ENCODE measurements around the gene CD300LB. TPM values are rescaled to one million over a fixed set of nuclear protein-coding genes. Genes with fewer than 3 reads are reported as not detected.
"Not testable (repeated sequence)": the region's sequence is repeated elsewhere in the genome, so short reads cannot be mapped to it uniquely, and the experiment has no call there.

CD300LB gene
- polyA plus RNA-seq (2012; ENCODE audit: missing spikeins) = 0.74 TPM

- DNase-seq (ENCODE audit: insufficient read length) (no peak), FAIRE-seq (no peak)
- TF ChIP-seq POLR2AphosphoS5 (IDR thresholded peaks at IDR 0.05; ENCODE audit: low read depth, low read length) (no peak), TAF1 (IDR thresholded peaks at IDR 0.05; ENCODE audit: borderline replicate concordance, low read depth, low read length) (no peak), POLR2A (IDR thresholded peaks at IDR 0.05; ENCODE audit: low read depth, low read length) (no peak)
Observed at GRCh38 chr17:74531231-74531761, at the start of gene CD300LB. Gene CD300LB (minus strand): TSS chr17:74531475. CDS start chr17:74531350, 125 bp downstream.

GRCh38 chr17:74579900-74580299 lies 48.6 kb upstream of the CD300LB start:
- TF ChIP-seq TAF1 (IDR thresholded peaks at IDR 0.05; ENCODE audit: borderline replicate concordance, low read depth, low read length) (no peak), POLR2AphosphoS5 (IDR thresholded peaks at IDR 0.05; ENCODE audit: low read depth, low read length) (no peak), POLR2A (IDR thresholded peaks at IDR 0.05; ENCODE audit: low read depth, low read length) (no peak)
- DNase-seq (ENCODE audit: insufficient read length) = no peak
- no peak for FAIRE-seq

GRCh38 chr17:74578979-74579378 lies 47.7 kb upstream of the CD300LB start:
- FAIRE-seq = no peak
- no peak for DNase-seq (ENCODE audit: insufficient read length)
- TF ChIP-seq POLR2AphosphoS5 (IDR thresholded peaks at IDR 0.05; ENCODE audit: low read depth, low read length) = no peak
- TF ChIP-seq TAF1 (IDR thresholded peaks at IDR 0.05; ENCODE audit: borderline replicate concordance, low read depth, low read length) = no peak
- no peak for TF ChIP-seq POLR2A (IDR thresholded peaks at IDR 0.05; ENCODE audit: low read depth, low read length)

GRCh38 chr17:74574489-74575142 lies 43.3 kb upstream of the CD300LB start:
- FAIRE-seq = no peak
- TF ChIP-seq POLR2AphosphoS5 (IDR thresholded peaks at IDR 0.05; ENCODE audit: low read depth, low read length) (no peak), POLR2A (IDR thresholded peaks at IDR 0.05; ENCODE audit: low read depth, low read length) (no peak), TAF1 (IDR thresholded peaks at IDR 0.05; ENCODE audit: borderline replicate concordance, low read depth, low read length) (no peak)

GRCh38 chr17:74573635-74574034 lies 42.4 kb upstream of the CD300LB start:
- not testable (repeated sequence) for FAIRE-seq; DNase-seq (ENCODE audit: insufficient read length)

More at GRCh38 chr17:74574489-74575142, 43.3 kb upstream of the CD300LB start:
- DNase-seq (ENCODE audit: insufficient read length) = no peak

- TF ChIP-seq POLR2AphosphoS5 (IDR thresholded peaks at IDR 0.05; ENCODE audit: low read depth, low read length) (no peak), TAF1 (IDR thresholded peaks at IDR 0.05; ENCODE audit: borderline replicate concordance, low read depth, low read length) (no peak), POLR2A (IDR thresholded peaks at IDR 0.05; ENCODE audit: low read depth, low read length) (no peak)
- FAIRE-seq (no peak), DNase-seq (ENCODE audit: insufficient read length) (no peak)
Observed at GRCh38 chr17:74573169-74573568, 41.9 kb upstream of the CD300LB start.

- TF ChIP-seq TAF1 (IDR thresholded peaks at IDR 0.05; ENCODE audit: borderline replicate concordance, low read depth, low read length) = no peak
- TF ChIP-seq POLR2A (IDR thresholded peaks at IDR 0.05; ENCODE audit: low read depth, low read length) = no peak
- no peak for TF ChIP-seq POLR2AphosphoS5 (IDR thresholded peaks at IDR 0.05; ENCODE audit: low read depth, low read length)
- DNase-seq (ENCODE audit: insufficient read length) (no peak), FAIRE-seq (no peak)
Observed at GRCh38 chr17:74571621-74572270, 40.5 kb upstream of the CD300LB start.

- DNase-seq (ENCODE audit: insufficient read length) (no peak), FAIRE-seq (no peak)
- no peak for TF ChIP-seq POLR2AphosphoS5 (IDR thresholded peaks at IDR 0.05; ENCODE audit: low read depth, low read length)
Observed at GRCh38 chr17:74569020-74570003, 38.0 kb upstream of the CD300LB start.

- TF ChIP-seq TAF1 (IDR thresholded peaks at IDR 0.05; ENCODE audit: borderline replicate concordance, low read depth, low read length) (no peak), POLR2AphosphoS5 (IDR thresholded peaks at IDR 0.05; ENCODE audit: low read depth, low read length) (no peak), POLR2A (IDR thresholded peaks at IDR 0.05; ENCODE audit: low read depth, low read length) (no peak)
- FAIRE-seq (peak; percentile 81), DNase-seq (ENCODE audit: insufficient read length) (no peak)
Observed at GRCh38 chr17:74568106-74568873, 37.0 kb upstream of the CD300LB start.

- DNase-seq (ENCODE audit: insufficient read length) = no peak
- TF ChIP-seq POLR2A (IDR thresholded peaks at IDR 0.05; ENCODE audit: low read depth, low read length) = no peak
- TF ChIP-seq POLR2AphosphoS5 (IDR thresholded peaks at IDR 0.05; ENCODE audit: low read depth, low read length) = no peak
- TF ChIP-seq TAF1 (IDR thresholded peaks at IDR 0.05; ENCODE audit: borderline replicate concordance, low read depth, low read length) = no peak
- no peak for FAIRE-seq
Observed at GRCh38 chr17:74567397-74567796, 36.1 kb upstream of the CD300LB start, which contains the start of gene CD300H. Gene CD300H (minus strand): TSS chr17:74567509.

All from GM12892 (cell line).